Type B pancreatic cell (in vitro differentiated cells): Measurements from ENCODE around the gene PRG3. TPM values are rescaled to one million over a fixed set of nuclear protein-coding genes. Genes with fewer than 3 reads are reported as not detected.

ENCODE experiments used
- DNase-seq: peaks from one replicate; pipeline ENCODE4 v3.0.0; 2021; ENCODE audit warnings: mixed read lengths; ENCODE audit not compliant: unreplicated experiment; ENCODE audit errors: extremely low spot score
- H3K27ac Mint-ChIP-seq: 2 replicates; pipeline ENCODE4 v1.8.0; 2021; ENCODE audit warnings: mild to moderate bottlenecking, mixed read lengths
- H3K27me3 Mint-ChIP-seq: 2 replicates; pipeline ENCODE4 v1.8.0; 2021; ENCODE audit warnings: mixed read lengths
- H3K36me3 Mint-ChIP-seq: 2 replicates; pipeline ENCODE4 v1.8.0; 2021; ENCODE audit warnings: mixed read lengths
- H3K4me1 Mint-ChIP-seq: one replicate; pipeline ENCODE4 v1.8.0; 2021; ENCODE audit warnings: mixed read lengths; ENCODE audit not compliant: unreplicated experiment
- H3K4me3 Mint-ChIP-seq: 2 replicates; pipeline ENCODE4 v1.8.0; 2021; ENCODE audit warnings: mild to moderate bottlenecking, mixed read lengths
- H3K9me3 Mint-ChIP-seq: 2 replicates; pipeline ENCODE4 v1.8.0; 2021; ENCODE audit warnings: mixed read lengths
- CTCF ChIP-seq: fragments of 200-600 bp; sonication (generic); conservative IDR thresholded peaks from 2 replicates; pipeline ENCODE4 v1.5.0; 2021; ENCODE audit warnings: antibody characterized with exemption, mild to moderate bottlenecking
- total RNA-seq: library from RNA; stranded (reverse); gene quantifications from 2 replicates; pipeline ENCODE4 v1.2.1, GENCODE V29; 2021; ENCODE audit warnings: low replicate concordance

Gene PRG3
- total RNA-seq, 1 donor from 2014 or later, result not detected

GRCh38 chr11:57360991-57361390 is 20.0 kb downstream of the PRG3 start:
- H3K4me1 Mint-ChIP-seq, result peaks cover 15% of the 10 kb centered on the region
- H3K36me3 Mint-ChIP-seq, result no peaks in the 10 kb centered on the region
- H3K4me3 Mint-ChIP-seq, result no peak overlapping the region
- no peaks in the 10 kb centered on the region for H3K9me3 Mint-ChIP-seq
- H3K27me3 Mint-ChIP-seq, result peaks cover 13% of the 10 kb centered on the region
- DNase-seq, result no peak
- H3K27ac Mint-ChIP-seq, result no peak overlapping the region
- TF ChIP-seq CTCF, result no peak

- Mint-ChIP-seq H3K36me3 (no peaks in the 10 kb centered on the region), H3K9me3 (no peaks in the 10 kb centered on the region), H3K4me1 (peaks cover 15% of the 10 kb centered on the region), H3K4me3 (peak overlapping the region; percentile 21), H3K27me3 (peaks cover 11% of the 10 kb centered on the region), H3K27ac (peak overlapping the region; percentile 5)
- TF ChIP-seq CTCF, result no peak
- DNase-seq, result no peak
Measured at GRCh38 chr11:57359896-57360690, 20.9 kb downstream of the PRG3 start.

GRCh38 chr11:57359396-57359795 is 21.6 kb downstream of the PRG3 start:
- Mint-ChIP-seq H3K36me3 (no peaks in the 10 kb centered on the region), H3K27me3 (peaks cover 9% of the 10 kb centered on the region), H3K4me1 (peaks cover 15% of the 10 kb centered on the region), H3K9me3 (no peaks in the 10 kb centered on the region), H3K27ac (no peak overlapping the region), H3K4me3 (no peak overlapping the region)
- DNase-seq, result no peak
- no peak for TF ChIP-seq CTCF

GRCh38 chr11:57358991-57359390 is 22.0 kb downstream of the PRG3 start:
- peak overlapping the region; percentile 61 for H3K27ac Mint-ChIP-seq

GRCh38 chr11:57358543-57358961 is 22.4 kb downstream of the PRG3 start:
- peaks cover 6% of the 10 kb centered on the region for H3K27me3 Mint-ChIP-seq
- H3K27ac Mint-ChIP-seq, result peak overlapping the region; percentile 61
- H3K4me3 Mint-ChIP-seq, result peak overlapping the region; percentile 38
- H3K9me3 Mint-ChIP-seq, result no peaks in the 10 kb centered on the region
- no peaks in the 10 kb centered on the region for H3K36me3 Mint-ChIP-seq
- TF ChIP-seq CTCF, result no peak
- H3K4me1 Mint-ChIP-seq, result peaks cover 15% of the 10 kb centered on the region
- DNase-seq, result no peak

More at GRCh38 chr11:57358991-57359390, 22.0 kb downstream of the PRG3 start:
- peaks cover 6% of the 10 kb centered on the region for H3K27me3 Mint-ChIP-seq
- H3K9me3 Mint-ChIP-seq, result no peaks in the 10 kb centered on the region
- no peaks in the 10 kb centered on the region for H3K36me3 Mint-ChIP-seq
- peaks cover 15% of the 10 kb centered on the region for H3K4me1 Mint-ChIP-seq
- TF ChIP-seq CTCF, result no peak
- no peak for DNase-seq
- H3K4me3 Mint-ChIP-seq, result peak overlapping the region; percentile 38
